ENCODE data around the gene AFAP1.

GRCh38 chr4:7807351-7807921, 132.2 kb downstream of the AFAP1 start:
- TF ChIP-seq CTCF (conservative IDR thresholded peaks at IDR 0.05; ENCODE audit: low read depth, low read length) (no peak), EZH2 (IDR thresholded peaks at IDR 0.05; ENCODE audit: low read length, unreplicated experiment) (no peak)
